K562 (cell line): ENCODE results near the gene RNF223. TPM values are rescaled to one million over a fixed set of nuclear protein-coding genes. Genes with fewer than 3 reads are reported as not detected.

Experiments used
- ATF1 ChIP-seq, 2 experiments: fragments of 450-650 bp in 1 of 2; IDR thresholded peaks; 2 replicates each; pipeline ENCODE4 v1.6.1; 2016; ENCODE audit warnings: missing compliant biosample characterization in 1 of 2, missing genetic modification characterization in 1 of 2
- CEBPB ChIP-seq: fragments of 450-650 bp; IDR thresholded peaks from 2 replicates; pipeline ENCODE4 v1.6.1; 2016; ENCODE audit warnings: missing genetic modification characterization, missing compliant biosample characterization
- CHD2 ChIP-seq: IDR thresholded peaks from 2 replicates; pipeline ENCODE4 v1.6.1; 2011; ENCODE audit warnings: low read depth, low read length
- CREB1 ChIP-seq, 2 experiments: sonication (generic) in 1 of 2; formaldehyde crosslinking in 1 of 2; IDR thresholded peaks; 2 replicates each; pipeline versions ENCODE4 v1.6.1 to v1.8.0; 2012 to 2022; ENCODE audit warnings: inconsistent platforms in 1 of 2, mild to moderate bottlenecking in 1 of 2, missing genetic modification reagents in 1 of 2, moderate library complexity in 1 of 2
- CTBP1 ChIP-seq: fragments of 450-650 bp; IDR thresholded peaks from 2 replicates; pipeline ENCODE4 v1.6.1; 2016; ENCODE audit warnings: borderline replicate concordance
- EGR1 ChIP-seq: fragments of 450-650 bp; conservative IDR thresholded peaks from 2 replicates; pipeline ENCODE4 v1.6.1; 2017; ENCODE audit warnings: mild to moderate bottlenecking
- ETS2 ChIP-seq: IDR thresholded peaks from 2 replicates; pipeline ENCODE4 v1.6.1; 2016; ENCODE audit warnings: borderline replicate concordance, missing genetic modification characterization, mild to moderate bottlenecking, moderate library complexity, missing compliant biosample characterization; ENCODE audit not compliant: poor library complexity, severe bottlenecking
- FOXJ3 ChIP-seq: sonication (generic); formaldehyde crosslinking; IDR thresholded peaks from 2 replicates; pipeline ENCODE4 v1.4.0; 2020; ENCODE audit warnings: mild to moderate bottlenecking, missing genetic modification reagents
- GABPB1 ChIP-seq: sonication (generic); formaldehyde crosslinking; IDR thresholded peaks from 2 replicates; pipeline ENCODE4 v1.8.0; 2022; ENCODE audit warnings: mild to moderate bottlenecking, missing genetic modification reagents
- HMGN3 ChIP-seq: IDR thresholded peaks from 2 replicates; pipeline ENCODE4 v1.6.1; 2011; ENCODE audit warnings: borderline replicate concordance, low read depth, mild to moderate bottlenecking, mixed read lengths, low read length; ENCODE audit not compliant: insufficient read length; ENCODE audit errors: extremely low read depth
- HNRNPLL ChIP-seq: fragments of 200-400 bp; formaldehyde crosslinking; IDR thresholded peaks from 2 replicates; pipeline ENCODE4 v1.6.1; 2017; ENCODE audit warnings: low read length, low read depth, mild to moderate bottlenecking; ENCODE audit not compliant: poor library complexity, severe bottlenecking
- ID3 ChIP-seq, 2 experiments: fragments of 250-450 bp in 1 of 2; fragments of 450-650 bp in 1 of 2; sonication (Bioruptor Pico) in 1 of 2; IDR thresholded peaks; 2 replicates each; pipeline versions ENCODE4 v1.6.1 to v1.8.0; 2016 to 2021; ENCODE audit warnings: mild to moderate bottlenecking in 2 of 2, moderate library complexity in 2 of 2, missing compliant biosample characterization in 1 of 2, missing genetic modification characterization in 1 of 2
- MEF2D ChIP-seq: conservative IDR thresholded peaks from 2 replicates; pipeline ENCODE4 v1.6.1; 2016; ENCODE audit warnings: low read depth, missing genetic modification characterization, missing compliant biosample characterization
- MTA3 ChIP-seq: fragments of 450-650 bp; formaldehyde crosslinking; IDR thresholded peaks from 2 replicates; pipeline ENCODE4 v1.6.1; 2017; ENCODE audit warnings: mild to moderate bottlenecking, borderline replicate concordance
- MTF1 ChIP-seq: fragments of 250-450 bp; sonication (Bioruptor Pico); IDR thresholded peaks from 2 replicates; pipeline ENCODE4 v1.9.0; 2021; ENCODE audit warnings: moderate library complexity, mild to moderate bottlenecking, inconsistent platforms, borderline replicate concordance
- SRSF1 ChIP-seq: fragments of 200-400 bp; formaldehyde crosslinking; IDR thresholded peaks from 2 replicates; pipeline ENCODE4 v1.6.1; 2017; ENCODE audit warnings: mild to moderate bottlenecking, low read depth, low read length, moderate library complexity
- TEAD2 ChIP-seq: fragments of 450-650 bp; IDR thresholded peaks from 2 replicates; pipeline ENCODE4 v1.6.1; 2016; ENCODE audit warnings: missing genetic modification characterization, control low read depth, missing compliant biosample characterization
- U2AF1 ChIP-seq: fragments of 200-400 bp; formaldehyde crosslinking; optimal IDR thresholded peaks from 2 replicates; pipeline ENCODE3; 2017; ENCODE audit warnings: mild to moderate bottlenecking, low read depth, low read length, moderate library complexity
- ZBTB17 ChIP-seq: fragments of 450-650 bp; formaldehyde crosslinking; IDR thresholded peaks from 2 replicates; pipeline ENCODE4 v1.4.0; 2020; ENCODE audit warnings: mild to moderate bottlenecking
- ZFX ChIP-seq: sonication (generic); formaldehyde crosslinking; IDR thresholded peaks from 2 replicates; pipeline ENCODE4 v1.8.0; 2022; ENCODE audit warnings: mild to moderate bottlenecking, missing genetic modification reagents, moderate library complexity
- ZNF12 ChIP-seq: sonication (generic); formaldehyde crosslinking; IDR thresholded peaks from 2 replicates; pipeline ENCODE4 v1.4.0; 2020; ENCODE audit warnings: mild to moderate bottlenecking, missing genetic modification reagents
- ZNF143 ChIP-seq: sonication (generic); formaldehyde crosslinking; IDR thresholded peaks from 2 replicates; pipeline ENCODE4 v1.9.0; 2022; ENCODE audit warnings: mild to moderate bottlenecking, missing genetic modification reagents
- ZNF449 ChIP-seq: fragments of 250-450 bp; sonication (Bioruptor Pico); IDR thresholded peaks from 2 replicates; pipeline ENCODE4 v1.8.0; 2022; ENCODE audit warnings: moderate library complexity, mild to moderate bottlenecking, inconsistent platforms
- ZNF584 ChIP-seq: fragments of 200-800 bp; sonication (Bioruptor generic); IDR thresholded peaks from 2 replicates; pipeline ENCODE4 v1.6.1; 2016; ENCODE audit warnings: low read depth, mild to moderate bottlenecking, missing genetic modification characterization, missing compliant biosample characterization
- ZNF699 ChIP-seq: fragments of 250-450 bp; sonication (Bioruptor Pico); IDR thresholded peaks from 2 replicates; pipeline ENCODE4 v1.8.0; 2021; ENCODE audit warnings: mild to moderate bottlenecking, moderate library complexity; ENCODE audit not compliant: insufficient replicate concordance
- ZNF830 ChIP-seq: fragments of 250-450 bp; sonication (Bioruptor Pico); IDR thresholded peaks from 2 replicates; pipeline ENCODE4 v1.5.0; 2021; ENCODE audit warnings: mild to moderate bottlenecking
- polyA plus RNA-seq, 8 experiments: library from polyadenylated mRNA; depleted of rRNA in 4 of 8; stranded (reverse) in 5 of 8; unstranded in 3 of 8; fragments of >200 nt; fragmentation: Nextera tagmentation in 2 of 8; fragmentation: Illumina TruSeq in 1 of 8; extraction: Ambion mirVana in 2 of 8; extraction: Trizol in 1 of 8; gene quantifications; 2 replicates each; pipeline versions ENCODE4 v1.2.1 to v1.2.3, GENCODE V29; 2011 to 2014; ENCODE audit warnings: inconsistent platforms in 1 of 8, missing spikeins in 1 of 8
- total RNA-seq, 7 experiments: library from RNA; depleted of rRNA in 6 of 7; stranded (reverse); fragments of >200 nt in 6 of 7; fragmentation: Illumina TruSeq in 2 of 7; extraction: Trizol in 2 of 7; gene quantifications; 2 replicates each; pipeline versions ENCODE4 v1.2.1 to v1.2.3, GENCODE V29; 2011 to 2021; ENCODE audit warnings: low replicate concordance in 1 of 7

The RNF223 gene
- total and polyA plus RNA-seq, 9 of the 15 experiments (the other 6 are each of a cell fraction or from before 2014, with no cell fraction given) = 0.04 to 0.32 TPM; not detected in 7

GRCh38 chr1:1115786-1116700 is 41.9 kb upstream of the RNF223 start, which contains the start of gene C1orf159 (continued):
- TF ChIP-seq ID3 (CRISPR knock-in tag; IDR thresholded peaks at IDR 0.05) (no peak), ID3 (tag; IDR thresholded peaks at IDR 0.05) (peak; percentile 60; the same call in 1 of the 2 replicates), CTBP1 (peak; percentile 80; the same call in 1 of the 2 replicates), ZNF143 (CRISPR knock-in tag) (peak; percentile 98), HMGN3 (peak; percentile 91), HNRNPLL (peak; percentile 99), ZNF584 (peak; percentile 95), MTF1 (no peak), ATF1 (CRISPR knock-in tag; IDR thresholded peaks at IDR 0.05) (no peak), ATF1 (tag; IDR thresholded peaks at IDR 0.05) (peak; percentile 93), ETS2 (tag) (no peak), ZBTB17 (peak; percentile 83; the same call in 1 of the 2 replicates), ZNF12 (CRISPR knock-in tag) (peak; percentile 46; the same call in 1 of the 2 replicates), MTA3 (peak; percentile 52; the same call in 1 of the 2 replicates), CEBPB (no peak), ZNF830 (no peak), TEAD2 (tag) (no peak), U2AF1 (peak; percentile 48), ZNF449 (0 out of 2 replicates have a peak, but pooled peaks have one; percentile 50), GABPB1 (CRISPR knock-in tag) (peak; percentile 85), EGR1 (peak; percentile 96), SRSF1 (no peak), MEF2D (tag) (0 out of 2 replicates have a peak, but pooled peaks have one; percentile 22), ZFX (peak; percentile 56), CHD2 (peak; percentile 80), FOXJ3 (CRISPR knock-in tag) (no peak), ZNF699 (no peak), CREB1 (IDR thresholded peaks at IDR 0.05) (peak; percentile 81), CREB1 (CRISPR knock-in tag; IDR thresholded peaks at IDR 0.05) (peak; percentile 88)
